ENCODE data around the gene AGMAT.
"Not testable (repeated sequence)": the region's sequence is repeated elsewhere in the genome, so short reads cannot be mapped to it uniquely, and the experiment has no call there.

AGMAT gene

GRCh38 chr1:15616373-15617172 is 31.7 kb upstream of the AGMAT start:
- DNase-seq (ENCODE audit: low read depth, low spot score), result no peak

GRCh38 chr1:15610167-15610566 is 25.3 kb upstream of the AGMAT start:
- DNase-seq (ENCODE audit: low read depth, low spot score), result no peak

- no peak for DNase-seq (ENCODE audit: low read depth, low spot score)
Observed at GRCh38 chr1:15609631-15610030, 24.8 kb upstream of the AGMAT start.

GRCh38 chr1:15605398-15606383 is 20.8 kb upstream of the AGMAT start:
- no peak for DNase-seq (ENCODE audit: low read depth, low spot score)

- DNase-seq (ENCODE audit: low read depth, low spot score), result not testable (repeated sequence)
Observed at GRCh38 chr1:15604400-15604799, 19.5 kb upstream of the AGMAT start.

- DNase-seq (ENCODE audit: low read depth, low spot score), result not testable (repeated sequence)
Observed at GRCh38 chr1:15603966-15604282, 19.1 kb upstream of the AGMAT start.

GRCh38 chr1:15603050-15603965 is 18.5 kb upstream of the AGMAT start:
- DNase-seq (ENCODE audit: low read depth, low spot score), result peak; percentile 84

GRCh38 chr1:15598436-15598835 is 13.6 kb upstream of the AGMAT start:
- no peak for DNase-seq (ENCODE audit: low read depth, low spot score)

GRCh38 chr1:15595809-15596617 is 11.2 kb upstream of the AGMAT start:
- no peak for DNase-seq (ENCODE audit: low read depth, low spot score)

GRCh38 chr1:15592285-15592684 is 7.4 kb upstream of the AGMAT start:
- DNase-seq (ENCODE audit: low read depth, low spot score), result no peak

GRCh38 chr1:15583016-15583706 is 1.7 kb downstream of the AGMAT start:
- DNase-seq (ENCODE audit: low read depth, low spot score), result no peak

- no peak for DNase-seq (ENCODE audit: low read depth, low spot score)
Observed at GRCh38 chr1:15579683-15580047, 5.2 kb downstream of the AGMAT start.

GRCh38 chr1:15578921-15579682 is 5.7 kb downstream of the AGMAT start:
- no peak for DNase-seq (ENCODE audit: low read depth, low spot score)

- DNase-seq (ENCODE audit: low read depth, low spot score), result no peak
Observed at GRCh38 chr1:15577691-15578090, 7.2 kb downstream of the AGMAT start.

GRCh38 chr1:15575549-15576150 is 9.2 kb downstream of the AGMAT start:
- DNase-seq (ENCODE audit: low read depth, low spot score), result no peak

GRCh38 chr1:15574741-15575140 is 10.1 kb downstream of the AGMAT start:
- DNase-seq (ENCODE audit: low read depth, low spot score), result no peak

GRCh38 chr1:15573477-15573876 is 11.4 kb downstream of the AGMAT start:
- no peak for DNase-seq (ENCODE audit: low read depth, low spot score)

- no peak for DNase-seq (ENCODE audit: low read depth, low spot score)
Observed at GRCh38 chr1:15571266-15571665, 13.6 kb downstream of the AGMAT start.

GRCh38 chr1:15570861-15571260 is 14.0 kb downstream of the AGMAT start:
- DNase-seq (ENCODE audit: low read depth, low spot score), result no peak
